HG03060 (cell line): Measurements from ENCODE around the gene HIRA.
A peak's percentile ranks its signal among the peaks of the same experiment; 100 is the strongest.
"Not testable (repeated sequence)": the region's sequence is repeated elsewhere in the genome, so short reads cannot be mapped to it uniquely, and the experiment has no call there.

ENCODE experiments used
- ATAC-seq: cut with Tn5 transposase; IDR thresholded peaks from one replicate; pipeline ENCODE4 v1.9.1; 2021; ENCODE audit warnings: low read depth, moderate number of reproducible peaks; ENCODE audit not compliant: unreplicated experiment

The HIRA gene

GRCh38 chr22:19445279-19445982 lies 13.9 kb upstream of the HIRA start:
- ATAC-seq, result not testable (repeated sequence)

- ATAC-seq, result no peak
These were observed 12.1 kb upstream of the HIRA start for GRCh38 chr22:19443544-19444211.

GRCh38 chr22:19442166-19442565 lies 10.6 kb upstream of the HIRA start:
- ATAC-seq, result no peak

- ATAC-seq, result no peak
These were observed 9.1 kb upstream of the HIRA start for GRCh38 chr22:19440411-19441195.

- no peak for ATAC-seq
These were observed 6.8 kb upstream of the HIRA start for GRCh38 chr22:19438298-19438697.

- ATAC-seq, result not testable (repeated sequence)
These were observed 5.1 kb upstream of the HIRA start for GRCh38 chr22:19436444-19437161.

GRCh38 chr22:19434829-19435580 lies 3.5 kb upstream of the HIRA start:
- no peak for ATAC-seq

GRCh38 chr22:19434401-19434800 lies 2.9 kb upstream of the HIRA start:
- no peak for ATAC-seq

- ATAC-seq, result peak; percentile 43
These were observed 759 bp upstream of the HIRA start, which contains the start of gene MRPL40 for GRCh38 chr22:19432133-19432851. MRPL40 (plus strand) TSS chr22:19432545; CDS start chr22:19432555, 10 bp downstream.

GRCh38 chr22:19430890-19431541 lies 517 bp downstream of the HIRA start:
- ATAC-seq, result no peak

- no peak for ATAC-seq
These were observed 1.3 kb downstream of the HIRA start for GRCh38 chr22:19429950-19430889.

GRCh38 chr22:19424186-19424500 lies 7.4 kb downstream of the HIRA start:
- ATAC-seq, result no peak

- no peak for ATAC-seq
These were observed 8.9 kb downstream of the HIRA start for GRCh38 chr22:19422440-19423301.

- ATAC-seq, result no peak
These were observed 11.2 kb downstream of the HIRA start for GRCh38 chr22:19420321-19420720.

- no peak for ATAC-seq
These were observed 11.9 kb downstream of the HIRA start for GRCh38 chr22:19419464-19420178.

- ATAC-seq, result no peak
These were observed 12.5 kb downstream of the HIRA start for GRCh38 chr22:19419086-19419463.
